HFFc6 (cell line): Measurements from ENCODE around the gene KCNQ1. TPM values are rescaled to one million over a fixed set of nuclear protein-coding genes. Genes with fewer than 3 reads are reported as not detected.

Experiments
- DNase-seq: peaks from one replicate; pipeline ENCODE4 v3.0.0-alpha.2; 2018
- H3K27ac Mint-ChIP-seq: 2 replicates; pipeline ENCODE4 v1.8.0; 2020; ENCODE audit warnings: mild to moderate bottlenecking, mixed read lengths
- H3K27me3 Mint-ChIP-seq: 2 replicates; pipeline ENCODE4 v1.8.0; 2021; ENCODE audit warnings: mild to moderate bottlenecking, moderate library complexity, mixed read lengths; ENCODE audit not compliant: insufficient read depth
- H3K36me3 Mint-ChIP-seq: 2 replicates; pipeline ENCODE4 v1.8.0; 2021; ENCODE audit warnings: low read depth, mixed read lengths
- H3K4me1 Mint-ChIP-seq: 2 replicates; pipeline ENCODE4 v1.8.0; 2020; ENCODE audit warnings: low read depth, mixed read lengths
- H3K4me3 Mint-ChIP-seq: 2 replicates; pipeline ENCODE4 v1.8.0; 2020; ENCODE audit warnings: mild to moderate bottlenecking, moderate library complexity, mixed read lengths
- H3K9me3 Mint-ChIP-seq: 2 replicates; pipeline ENCODE4 v1.8.0; 2020; ENCODE audit warnings: mild to moderate bottlenecking, mixed read lengths
- CTCF ChIP-seq: fragments of 200-600 bp; sonication (generic); IDR thresholded peaks from 2 replicates; pipeline ENCODE4 v1.5.0; 2021; ENCODE audit warnings: antibody characterized with exemption, mild to moderate bottlenecking
- total RNA-seq, 6 experiments: library from RNA; stranded (reverse); fragmentation: NEBNext Ultra II Directional; extraction: Animal tissue kit (Norgen Biotek cat#: 25700); gene quantifications; 2 replicates in 1 of 6; 3 replicates in 5 of 6; pipeline ENCODE4 v1.2.3, GENCODE V29; 2021

The KCNQ1 gene
- total RNA-seq, 6 experiments from 2014 or later: not detected

GRCh38 chr11:2830886-2831285, 386.1 kb downstream of the KCNQ1 start:
- peaks cover 12% of the 10 kb centered on the region for H3K27me3 Mint-ChIP-seq

GRCh38 chr11:2831781-2832532, 387.1 kb downstream of the KCNQ1 start:
- Mint-ChIP-seq H3K4me3 (no peak overlapping the region), H3K9me3 (peaks cover 18% of the 10 kb centered on the region), H3K4me1 (peaks cover 2% of the 10 kb centered on the region), H3K27ac (no peak overlapping the region), H3K36me3 (peaks cover 20% of the 10 kb centered on the region), H3K27me3 (peaks cover 20% of the 10 kb centered on the region)
- no peak for TF ChIP-seq CTCF
- DNase-seq: no peak

More at GRCh38 chr11:2830886-2831285, 386.1 kb downstream of the KCNQ1 start:
- Mint-ChIP-seq H3K27ac (no peak overlapping the region), H3K4me3 (no peak overlapping the region), H3K36me3 (peaks cover 20% of the 10 kb centered on the region), H3K4me1 (peaks cover 10% of the 10 kb centered on the region), H3K9me3 (peaks cover 18% of the 10 kb centered on the region)
- TF ChIP-seq CTCF: no peak
- DNase-seq: no peak

GRCh38 chr11:2832533-2833020, 387.8 kb downstream of the KCNQ1 start:
- DNase-seq: no peak
- no peak for TF ChIP-seq CTCF
- H3K4me1 Mint-ChIP-seq: no peaks in the 10 kb centered on the region; the same call in 1 of the 2 replicates
- no peak overlapping the region for H3K4me3 Mint-ChIP-seq
- peaks cover 19% of the 10 kb centered on the region for H3K27me3 Mint-ChIP-seq
- H3K27ac Mint-ChIP-seq: no peak overlapping the region
- peaks cover 19% of the 10 kb centered on the region for H3K36me3 Mint-ChIP-seq
- H3K9me3 Mint-ChIP-seq: peaks cover 18% of the 10 kb centered on the region

GRCh38 chr11:2833051-2833715, 388.4 kb downstream of the KCNQ1 start:
- H3K4me3 Mint-ChIP-seq: no peak overlapping the region
- H3K4me1 Mint-ChIP-seq: no peaks in the 10 kb centered on the region
- peaks cover 15% of the 10 kb centered on the region for H3K36me3 Mint-ChIP-seq
- H3K9me3 Mint-ChIP-seq: peaks cover 16% of the 10 kb centered on the region
- no peak for DNase-seq
- no peak for TF ChIP-seq CTCF
- H3K27ac Mint-ChIP-seq: no peak overlapping the region
- peaks cover 19% of the 10 kb centered on the region for H3K27me3 Mint-ChIP-seq

- peaks cover 8% of the 10 kb centered on the region for H3K36me3 Mint-ChIP-seq
- H3K9me3 Mint-ChIP-seq: peaks cover 8% of the 10 kb centered on the region
- H3K4me1 Mint-ChIP-seq: no peaks in the 10 kb centered on the region
- no peak for DNase-seq
- H3K27me3 Mint-ChIP-seq: peaks cover 17% of the 10 kb centered on the region
- no peak for TF ChIP-seq CTCF
- no peak overlapping the region for H3K27ac Mint-ChIP-seq
- H3K4me3 Mint-ChIP-seq: no peak overlapping the region
These were observed 389.1 kb downstream of the KCNQ1 start for GRCh38 chr11:2833716-2834502.
